ENCODE data around the gene OR56A5.

The OR56A5 gene

DNA sequence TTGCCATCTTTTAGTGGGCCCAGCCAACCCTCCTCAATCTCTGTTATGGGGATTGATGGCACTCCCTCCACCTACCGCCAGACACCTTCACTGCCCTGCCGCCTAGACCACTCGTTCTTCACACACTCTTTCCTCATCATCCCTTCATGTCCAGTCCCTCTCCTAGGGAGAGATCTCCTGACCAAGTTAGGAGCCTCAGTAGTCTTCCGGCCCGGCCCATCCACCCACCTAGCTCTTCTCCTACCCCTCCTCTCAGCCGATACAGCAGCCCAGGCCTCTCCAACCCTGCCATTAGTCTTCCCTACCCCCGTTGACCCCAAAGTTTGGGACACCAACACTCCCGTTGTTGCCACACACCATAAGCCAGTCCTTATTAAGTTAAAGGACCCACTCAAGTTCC, 37.2 kb downstream of the OR56A5 start:
- no peak for DNase-seq

DNA sequence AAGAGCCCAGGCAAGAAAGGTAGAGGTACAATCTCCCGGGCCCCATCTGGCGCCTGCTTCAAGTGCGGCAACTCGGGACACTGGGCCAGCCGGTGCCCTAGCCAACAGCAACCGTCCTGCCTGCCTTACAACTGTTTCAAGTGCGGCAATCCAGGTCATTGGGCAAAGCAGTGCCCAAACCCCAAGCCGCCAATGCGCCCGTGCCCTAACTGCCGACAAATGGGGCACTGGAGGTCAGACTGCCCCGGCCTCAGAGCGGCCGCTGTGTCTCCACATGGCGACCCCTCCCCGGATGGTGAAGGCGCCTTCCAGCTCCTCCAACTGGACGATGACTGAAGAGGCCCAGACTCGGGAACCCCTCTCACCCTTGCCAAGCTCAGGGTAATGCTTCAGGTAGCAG, 37.7 kb downstream of the OR56A5 start:
- no peak for DNase-seq

DNA sequence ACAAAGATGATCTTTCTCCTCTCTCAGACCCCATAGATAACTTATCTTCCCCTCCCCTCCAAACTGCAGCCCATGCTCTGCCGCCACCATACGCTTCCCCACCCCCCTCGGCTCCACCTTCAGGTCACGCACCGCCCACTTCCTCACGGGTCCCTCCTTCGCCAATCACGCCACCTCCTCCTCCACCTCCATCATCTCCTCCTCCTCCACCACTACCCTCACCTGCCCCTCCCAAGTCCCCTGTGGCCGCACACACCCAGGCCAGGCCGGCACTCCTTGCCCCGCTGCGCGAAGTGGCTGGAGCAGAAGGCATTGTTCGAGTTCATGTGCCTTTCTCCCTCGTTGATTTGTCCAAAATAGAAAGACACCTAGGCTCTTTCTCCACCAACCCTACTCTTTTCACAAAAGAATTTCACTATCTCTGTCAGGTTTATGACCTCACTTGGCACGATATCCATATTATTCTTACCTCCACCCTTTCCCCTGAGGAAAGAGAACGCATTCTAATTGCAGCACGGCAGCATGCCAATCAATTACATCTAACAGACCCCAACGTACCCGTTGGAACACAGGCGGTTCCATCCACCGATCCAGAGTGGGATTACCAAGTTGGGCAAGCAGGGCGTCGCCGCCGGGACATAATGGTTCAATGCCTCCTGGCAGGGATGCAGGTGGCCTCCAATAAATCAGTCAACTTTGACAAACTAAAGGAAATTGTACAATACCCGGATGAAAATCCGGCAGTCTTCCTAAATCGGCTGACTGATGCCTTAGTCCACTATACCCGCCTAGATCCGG, 38.5 kb downstream of the OR56A5 start:
- no peak for DNase-seq

DNA sequence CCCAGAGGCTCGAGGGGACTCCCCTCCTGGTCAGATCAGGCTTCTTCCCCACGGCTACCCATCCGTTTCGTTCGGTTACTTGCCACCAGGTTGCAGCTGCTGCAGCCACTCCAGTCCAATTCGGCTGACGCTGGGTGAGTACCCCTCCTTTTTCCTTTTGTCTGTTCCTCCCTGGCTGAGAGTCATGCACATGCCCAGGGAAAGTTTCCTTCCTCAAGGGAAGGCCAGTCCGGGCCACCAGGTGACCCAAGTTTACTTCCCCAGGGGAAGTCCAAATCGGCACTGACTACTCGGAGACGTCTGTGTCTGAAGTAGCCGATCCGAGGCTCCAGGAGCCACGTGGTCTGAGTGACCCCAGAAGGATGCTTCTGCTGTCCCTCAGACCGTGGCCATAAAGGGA, 39.5 kb downstream of the OR56A5 start:
- no peak for DNase-seq

DNA sequence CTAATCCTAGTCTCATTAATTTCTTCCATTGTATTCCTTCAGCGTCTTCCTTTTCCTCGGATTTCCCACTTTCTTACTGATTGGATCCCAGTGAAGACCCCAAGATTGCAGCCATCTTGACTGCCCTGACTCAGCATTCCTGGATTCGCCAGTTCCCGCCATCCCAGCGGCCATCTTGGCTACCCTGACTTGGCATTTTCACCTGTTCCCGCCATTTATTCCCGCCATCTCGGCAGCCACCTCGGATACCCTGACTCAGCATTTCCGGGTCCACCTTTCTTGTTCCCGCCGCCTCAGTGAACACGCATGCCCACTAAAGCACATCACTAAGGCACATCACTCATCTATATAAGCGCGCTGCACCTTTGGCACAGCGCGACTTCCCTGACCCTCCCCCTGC, 40.0 kb downstream of the OR56A5 start:
- no peak for DNase-seq

DNA sequence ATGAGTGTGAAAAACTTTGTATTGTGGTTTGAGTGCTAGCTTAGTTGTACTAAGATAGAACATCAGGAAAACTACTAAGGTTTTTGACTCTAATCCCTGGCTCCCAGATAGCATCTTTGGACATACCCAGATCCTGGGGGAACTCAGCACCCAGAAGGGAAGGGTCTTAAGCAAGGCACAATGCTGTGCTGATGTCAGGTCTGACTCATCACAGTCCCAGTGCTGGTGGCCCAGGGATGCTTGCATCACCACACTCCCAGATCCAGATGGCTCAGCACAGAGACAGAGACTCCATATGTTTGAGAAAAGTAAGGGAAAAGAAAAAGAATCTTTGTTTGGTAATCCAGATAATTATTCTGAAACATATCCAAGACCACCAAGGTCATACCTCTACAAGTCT, 44.5 kb downstream of the OR56A5 start:
- DNase-seq, result no peak

DNA sequence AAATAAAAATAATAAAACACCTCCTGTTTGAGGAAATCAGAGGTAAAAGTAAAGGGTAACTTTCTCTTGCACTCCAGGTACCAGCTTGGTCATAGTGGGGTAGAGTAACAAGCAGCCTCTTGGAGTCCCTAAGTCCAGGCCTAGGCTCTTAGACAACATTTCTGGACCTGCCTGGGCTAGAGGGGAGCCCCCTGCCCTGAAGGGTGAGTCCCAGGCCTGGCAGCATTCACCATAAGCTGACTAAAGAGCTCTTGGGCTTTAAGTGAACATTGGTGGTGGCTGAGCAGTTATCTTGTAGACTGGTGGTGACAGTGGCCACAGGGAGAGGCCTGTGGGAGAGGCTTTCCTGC, 44.9 kb downstream of the OR56A5 start:
- no peak for DNase-seq

DNA sequence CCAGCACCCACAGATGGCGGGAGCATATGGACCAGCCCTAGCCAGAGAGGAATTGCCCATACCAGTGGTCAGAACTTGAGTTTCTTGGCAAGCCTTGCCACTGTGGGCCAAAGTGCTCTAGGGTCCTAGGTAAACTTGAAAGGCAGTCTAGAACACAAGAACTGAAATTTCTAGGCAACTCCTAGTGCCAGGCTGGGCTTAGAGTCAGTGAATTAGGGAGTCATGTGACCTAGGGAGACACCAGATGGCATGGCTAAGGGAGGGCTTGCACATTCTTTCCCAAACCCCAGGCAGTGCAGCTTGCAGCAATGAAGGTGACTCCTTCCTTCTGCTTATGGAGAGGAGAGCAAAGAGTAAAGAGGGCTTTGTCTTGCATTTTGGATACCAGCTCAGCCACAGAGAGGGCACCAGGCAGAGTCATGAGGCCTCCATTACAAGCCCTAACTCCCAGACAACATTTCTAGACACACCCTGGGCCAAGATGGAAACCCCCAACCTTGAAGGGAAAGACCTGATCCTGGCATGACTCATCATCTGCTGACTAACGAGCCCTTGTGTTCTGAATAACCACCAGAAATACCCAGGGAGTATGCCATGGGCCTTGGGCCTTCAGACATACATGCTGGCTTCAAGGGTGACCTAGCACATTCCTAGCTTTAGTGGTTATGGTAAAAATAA, 45.4 kb downstream of the OR56A5 start:
- DNase-seq, result no peak

Data from activated CD8-positive, alpha-beta memory T cell treated with anti-CD3 and anti-CD28 coated beads for 24 hours (primary cell).